HG03060 (cell line): Measurements from ENCODE around the gene NOC2L.

Experiments
- ATAC-seq: cut with Tn5 transposase; IDR thresholded peaks from one replicate; pipeline ENCODE4 v1.9.1; 2021; ENCODE audit warnings: low read depth, moderate number of reproducible peaks; ENCODE audit not compliant: unreplicated experiment

NOC2L gene

GRCh38 chr1:932776-933602, 26.1 kb downstream of the NOC2L start:
- no peak for ATAC-seq

DNA sequence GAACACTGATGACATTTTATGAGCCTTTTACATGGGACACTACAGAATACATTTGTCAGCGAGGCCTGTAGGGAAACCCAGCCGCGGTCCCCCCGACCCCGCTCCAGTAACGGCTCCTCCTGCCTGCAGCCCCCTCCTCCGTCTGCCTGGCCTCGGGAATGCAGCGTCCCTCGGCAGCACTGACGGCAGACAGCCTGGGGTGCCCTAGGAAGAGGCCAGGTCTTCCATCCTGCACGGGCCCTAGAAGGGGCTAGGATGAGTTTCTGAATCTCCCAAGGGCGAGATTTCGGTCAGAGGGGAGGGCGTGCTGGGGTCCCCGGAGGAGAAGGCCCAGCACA, 26.9 kb downstream of the NOC2L start:
- ATAC-seq: no peak

DNA sequence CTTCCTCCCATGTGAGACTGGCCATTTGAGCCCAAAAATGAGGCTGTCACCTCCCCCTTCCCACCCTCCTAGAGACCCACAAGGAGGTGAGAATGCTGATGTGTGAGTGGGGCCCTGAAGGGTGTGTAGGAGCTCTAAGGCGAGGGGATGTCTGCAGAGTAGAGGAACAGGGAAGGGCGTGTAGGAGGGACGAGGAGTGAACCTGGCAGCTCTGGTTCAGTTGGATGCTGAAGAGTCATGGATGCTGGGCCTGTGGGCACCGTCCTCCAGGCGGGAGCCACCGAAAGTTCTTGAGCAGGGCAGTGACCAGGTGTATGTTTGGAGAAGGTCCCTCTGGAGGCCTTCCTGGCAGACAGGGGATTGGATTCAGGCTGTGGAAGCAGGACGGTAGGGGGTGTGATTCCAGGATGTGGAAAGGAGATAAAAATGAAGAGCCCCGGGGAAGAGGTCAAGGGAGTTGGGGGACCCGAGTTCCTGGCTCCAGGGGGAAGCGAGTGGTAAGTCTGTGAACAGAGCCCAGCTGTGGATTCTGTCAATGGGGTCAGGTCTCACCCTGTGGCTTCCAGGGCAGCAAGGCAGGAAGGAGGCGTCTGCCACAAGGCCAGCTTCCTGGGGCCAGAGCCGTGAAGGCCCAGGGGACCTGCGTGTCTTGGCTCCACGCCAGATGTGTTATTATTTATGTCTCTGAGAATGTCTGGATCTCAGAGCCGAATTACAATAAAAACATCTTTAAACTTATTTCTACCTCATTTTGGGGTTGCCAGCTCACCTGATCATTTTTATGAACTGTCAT, 27.5 kb downstream of the NOC2L start:
- ATAC-seq: no peak

GRCh38 chr1:930633-931138, 28.4 kb downstream of the NOC2L start:
- no peak for ATAC-seq

DNA sequence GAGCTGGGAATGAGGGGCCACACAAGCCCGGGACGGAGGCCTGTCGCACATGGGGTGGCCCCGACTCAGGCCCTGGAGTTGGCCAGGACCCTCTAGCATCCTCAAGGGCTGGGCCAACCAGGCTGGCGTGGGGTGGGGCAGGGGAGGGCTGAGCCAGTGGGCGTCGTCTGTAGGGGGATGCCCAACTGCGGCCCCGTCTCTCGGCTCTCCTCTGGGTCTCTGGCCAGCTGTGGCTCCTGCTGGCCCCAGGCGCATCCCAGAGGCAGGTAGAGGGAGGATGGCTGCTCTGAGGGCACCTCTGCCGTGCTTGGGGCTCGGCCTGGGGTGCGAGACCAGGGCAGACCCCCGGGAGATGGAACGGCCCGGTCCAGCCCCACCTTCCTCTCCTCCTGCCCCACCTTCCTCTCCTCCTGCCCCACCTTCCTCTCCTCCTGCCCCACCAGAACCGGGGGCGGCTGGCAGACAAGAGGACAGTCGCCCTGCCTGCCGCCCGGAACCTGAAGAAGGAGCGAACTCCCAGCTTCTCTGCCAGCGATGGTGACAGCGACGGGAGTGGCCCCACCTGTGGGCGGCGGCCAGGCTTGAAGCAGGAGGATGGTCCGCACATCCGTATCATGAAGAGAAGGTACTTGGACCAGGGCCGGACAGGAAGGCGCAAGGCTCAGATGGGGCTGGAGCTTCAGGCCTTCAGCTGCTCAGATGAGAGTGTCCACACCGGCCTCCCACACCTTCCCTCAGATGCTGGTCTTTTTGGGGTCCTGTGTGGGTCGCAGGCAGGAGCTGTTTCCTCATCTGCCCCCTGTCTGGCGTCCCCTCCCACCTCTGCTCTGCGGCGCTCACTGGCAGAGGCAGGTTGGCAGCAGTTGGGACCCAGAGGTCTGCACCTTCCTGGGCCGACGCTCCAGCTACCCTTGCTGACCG, 29.1 kb downstream of the NOC2L start:
- no peak for ATAC-seq

- no peak for ATAC-seq
Measured at GRCh38 chr1:928825-929661, 30.0 kb downstream of the NOC2L start.

- no peak for ATAC-seq
Measured at GRCh38 chr1:927748-928147, 31.3 kb downstream of the NOC2L start.

- no peak for ATAC-seq
Measured at GRCh38 chr1:927234-927633, 31.8 kb downstream of the NOC2L start.

- ATAC-seq: no peak
Measured at GRCh38 chr1:925561-926421, 33.3 kb downstream of the NOC2L start.

DNA sequence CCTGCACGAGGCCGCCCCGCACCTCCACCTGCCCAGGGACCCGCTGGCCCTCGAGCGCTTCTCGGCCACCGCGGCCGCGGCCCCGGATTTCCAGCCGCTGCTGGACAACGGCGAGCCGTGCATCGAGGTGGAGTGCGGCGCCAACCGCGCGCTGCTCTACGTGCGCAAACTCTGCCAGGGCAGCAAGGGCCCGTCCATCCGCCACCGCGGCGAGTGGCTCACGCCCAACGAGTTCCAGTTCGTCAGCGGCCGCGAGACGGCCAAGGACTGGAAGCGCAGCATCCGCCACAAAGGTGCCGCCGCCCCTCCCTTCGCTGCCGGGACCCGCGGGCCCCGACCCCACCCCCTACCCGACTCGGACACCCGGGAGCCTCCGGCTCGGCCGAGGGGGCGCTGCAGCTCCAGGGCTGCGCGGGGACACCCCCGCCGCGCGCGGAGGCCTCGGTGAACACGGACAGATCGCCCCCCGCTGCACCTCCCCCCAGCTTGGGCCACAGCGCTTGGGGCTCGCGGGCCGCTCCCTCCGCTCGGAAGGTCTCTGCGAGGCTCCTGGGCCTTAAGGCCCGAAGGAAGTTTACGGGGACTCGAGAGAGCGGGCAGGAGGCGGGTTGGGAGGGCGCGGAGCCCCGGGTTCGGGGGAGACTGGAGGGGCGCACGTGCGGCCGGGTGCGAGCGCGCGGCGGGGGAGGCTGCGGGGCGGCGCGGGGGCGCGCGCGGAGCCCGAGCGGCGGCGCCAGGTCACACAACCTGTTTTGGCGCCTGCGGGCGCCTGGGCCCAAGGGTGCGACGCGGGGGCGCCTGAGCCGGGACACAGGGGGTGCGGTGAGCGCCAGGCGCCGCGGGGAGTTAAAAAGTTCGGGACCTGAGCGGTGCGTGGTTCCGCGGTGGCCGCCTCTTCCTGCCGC, 34.1 kb downstream of the NOC2L start:
- ATAC-seq: no peak

GRCh38 chr1:923991-924655, 34.9 kb downstream of the NOC2L start:
- no peak for ATAC-seq

DNA sequence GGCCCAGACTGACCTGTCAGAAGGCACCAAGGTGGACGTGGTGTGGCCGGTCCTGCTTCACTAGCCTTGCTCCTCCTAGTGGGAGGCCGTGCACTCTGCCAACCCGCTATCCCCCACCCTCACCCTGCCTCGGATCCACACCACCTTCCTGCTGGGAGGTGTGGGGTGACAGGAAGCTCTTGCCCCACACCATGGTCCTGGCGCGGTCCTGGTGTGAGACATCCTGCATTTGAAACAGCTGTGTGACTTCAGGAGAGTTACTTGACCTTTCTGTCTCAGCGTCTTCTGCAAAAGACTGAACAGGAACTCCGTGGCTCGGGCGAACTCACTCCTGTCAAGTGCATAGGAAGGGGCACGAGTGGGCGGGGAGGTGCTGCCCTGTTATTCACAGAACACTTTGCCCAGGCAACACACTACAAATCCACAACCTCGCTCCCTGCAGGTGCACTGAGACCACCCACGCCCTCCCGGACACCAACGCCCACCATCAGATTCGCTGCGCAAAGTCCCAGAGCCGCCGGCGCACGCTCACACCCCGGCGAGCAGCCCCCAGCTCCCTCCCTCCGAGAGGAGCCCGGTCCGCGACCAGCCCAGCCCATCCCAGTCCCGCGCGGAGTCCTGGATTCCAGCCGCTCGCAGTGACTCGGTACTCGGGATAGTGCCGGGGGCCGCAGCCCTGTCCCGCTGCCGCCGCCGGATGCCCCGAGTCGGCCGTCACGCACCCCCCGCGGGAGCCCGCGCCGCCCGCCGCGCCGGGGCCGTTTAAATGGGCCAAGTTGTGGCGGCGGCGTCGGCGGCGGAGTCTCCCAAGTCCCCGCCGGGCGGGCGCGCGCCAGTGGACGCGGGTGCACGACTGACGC, 35.7 kb downstream of the NOC2L start, which contains the start of gene SAMD11:
TSS of gene SAMD11 (plus strand) at position 793 of the 860 bp plus-strand sequence. CDS start 509 bp downstream, outside the sequence.
- no peak for ATAC-seq

DNA sequence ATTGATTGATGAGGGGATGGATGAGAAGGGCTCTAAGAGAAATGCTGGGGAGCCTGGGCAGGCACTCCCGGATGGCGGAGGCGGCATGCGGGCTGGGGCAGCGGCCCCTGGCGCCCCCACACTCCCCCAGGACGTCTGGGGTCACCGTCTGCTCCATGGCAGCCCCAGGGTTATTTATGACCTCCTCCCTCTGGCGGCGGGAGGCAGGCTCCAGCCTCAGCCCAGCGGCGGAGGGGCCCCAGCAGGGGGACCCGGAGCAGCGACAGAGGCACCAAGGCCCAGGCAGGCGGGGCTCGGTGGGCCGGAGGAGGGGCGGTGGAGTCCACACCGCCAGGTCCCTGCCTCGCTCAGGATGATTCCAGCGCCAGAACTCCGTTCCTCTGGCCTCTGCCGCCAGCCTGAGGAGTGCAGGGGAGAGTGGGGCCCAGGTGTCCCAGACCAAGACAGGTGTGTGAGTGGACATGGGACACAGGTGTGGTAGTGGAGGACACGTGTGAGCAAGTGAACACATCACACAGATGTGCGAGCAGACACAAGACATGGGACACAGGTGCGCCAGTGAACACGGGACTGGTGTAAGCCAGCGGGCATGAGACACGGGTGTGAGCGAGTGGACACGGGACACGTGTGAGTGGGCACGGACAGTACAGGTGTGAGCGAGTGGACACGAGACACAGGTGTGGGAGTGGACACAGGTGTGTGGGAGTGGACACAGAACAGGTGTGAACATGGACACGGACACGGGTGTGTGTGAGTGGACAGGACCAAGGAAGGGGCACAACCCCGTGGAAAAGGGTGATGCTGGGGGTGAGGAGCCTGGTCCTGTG, 37.8 kb downstream of the NOC2L start:
- ATAC-seq: no peak

DNA sequence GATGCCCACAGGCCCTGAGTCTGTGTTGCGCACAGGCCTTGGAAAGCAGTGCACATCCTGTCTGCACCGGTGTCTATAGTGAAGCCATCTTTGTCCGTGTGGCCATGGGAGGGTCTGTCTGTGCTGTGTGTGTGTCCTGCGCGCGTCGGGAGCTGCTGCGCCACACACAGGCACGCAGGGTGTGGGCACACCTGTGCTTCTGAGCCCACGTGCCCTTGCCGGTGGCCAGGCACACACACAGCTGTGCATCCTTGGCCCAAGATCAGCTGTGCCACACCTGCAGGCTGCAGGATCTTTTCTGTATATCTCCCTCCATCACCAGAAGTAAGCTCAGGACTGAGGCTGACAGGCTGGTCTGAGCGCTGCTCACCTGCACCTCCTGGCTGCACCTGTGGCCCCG, 38.5 kb downstream of the NOC2L start:
- no peak for ATAC-seq

DNA sequence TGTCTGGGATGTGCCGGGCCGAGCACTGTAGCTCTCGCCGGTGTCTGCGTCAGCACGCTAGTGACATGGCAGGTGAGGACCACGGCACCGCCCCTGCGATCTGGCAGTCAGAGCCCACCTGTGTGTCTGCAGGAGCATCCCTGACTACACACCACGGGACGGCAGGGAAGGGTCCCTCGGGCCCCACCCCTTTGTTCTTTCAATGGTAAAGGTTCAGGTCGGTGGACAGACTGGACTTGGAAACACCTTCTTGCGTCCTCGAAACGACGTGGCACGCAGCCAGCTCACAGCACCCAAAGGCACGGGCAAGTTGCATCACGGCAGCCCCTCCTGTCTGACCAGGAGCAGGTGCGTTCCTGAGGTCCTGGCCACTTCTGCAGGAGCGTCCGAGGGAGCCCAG, 39.0 kb downstream of the NOC2L start:
- no peak for ATAC-seq
